Measurements from ENCODE around the gene BBOX1.
"Not testable (repeated sequence)": the region's sequence is repeated elsewhere in the genome, so short reads cannot be mapped to it uniquely, and the experiment has no call there.

BBOX1 gene

GRCh38 chr11:27148506-27148905 is 107.9 kb downstream of the BBOX1 start:
- no peak for TF ChIP-seq ZNF274 (IDR thresholded peaks at IDR 0.05; ENCODE audit: low read depth, low read length)

GRCh38 chr11:27150098-27150497 is 109.5 kb downstream of the BBOX1 start:
- H3K4me3 ChIP-seq (ENCODE audit: low read length) = no peak overlapping the region
- TF ChIP-seq ZNF274 (IDR thresholded peaks at IDR 0.05; ENCODE audit: low read depth, low read length) = no peak

More at GRCh38 chr11:27148506-27148905, 107.9 kb downstream of the BBOX1 start:
- H3K4me3 ChIP-seq (ENCODE audit: low read length) = no peak overlapping the region

- TF ChIP-seq ZNF274 (IDR thresholded peaks at IDR 0.05; ENCODE audit: low read depth, low read length) = no peak
- no peak overlapping the region for H3K4me3 ChIP-seq (ENCODE audit: low read length)
Measured at GRCh38 chr11:27153136-27153535, 112.5 kb downstream of the BBOX1 start.

- no peak for TF ChIP-seq ZNF274 (IDR thresholded peaks at IDR 0.05; ENCODE audit: low read depth, low read length)
- H3K4me3 ChIP-seq (ENCODE audit: low read length) = no peak overlapping the region
Measured at GRCh38 chr11:27158456-27159334, 118.1 kb downstream of the BBOX1 start.

GRCh38 chr11:27159335-27159679 is 118.7 kb downstream of the BBOX1 start:
- TF ChIP-seq ZNF274 (IDR thresholded peaks at IDR 0.05; ENCODE audit: low read depth, low read length) = no peak
- H3K4me3 ChIP-seq (ENCODE audit: low read length) = no peak overlapping the region

- no peak for TF ChIP-seq ZNF274 (IDR thresholded peaks at IDR 0.05; ENCODE audit: low read depth, low read length)
- no peak overlapping the region for H3K4me3 ChIP-seq (ENCODE audit: low read length)
Measured at GRCh38 chr11:27161071-27161470, 120.5 kb downstream of the BBOX1 start.

- TF ChIP-seq ZNF274 (IDR thresholded peaks at IDR 0.05; ENCODE audit: low read depth, low read length) = no peak
- no peak overlapping the region for H3K4me3 ChIP-seq (ENCODE audit: low read length)
Measured at GRCh38 chr11:27162237-27162636, 121.6 kb downstream of the BBOX1 start.

- no peak overlapping the region for H3K4me3 ChIP-seq (ENCODE audit: low read length)
- TF ChIP-seq ZNF274 (IDR thresholded peaks at IDR 0.05; ENCODE audit: low read depth, low read length) = no peak
Measured at GRCh38 chr11:27166130-27166529, 125.5 kb downstream of the BBOX1 start.

- H3K4me3 ChIP-seq (ENCODE audit: low read length) = no peak overlapping the region
- no peak for TF ChIP-seq ZNF274 (IDR thresholded peaks at IDR 0.05; ENCODE audit: low read depth, low read length)
Measured at GRCh38 chr11:27171376-27171958, 130.9 kb downstream of the BBOX1 start.

- H3K4me3 ChIP-seq (ENCODE audit: low read length) = no peak overlapping the region
- no peak for TF ChIP-seq ZNF274 (IDR thresholded peaks at IDR 0.05; ENCODE audit: low read depth, low read length)
Measured at GRCh38 chr11:27173545-27173944, 132.9 kb downstream of the BBOX1 start.

- no peak for TF ChIP-seq ZNF274 (IDR thresholded peaks at IDR 0.05; ENCODE audit: low read depth, low read length)
- H3K4me3 ChIP-seq (ENCODE audit: low read length) = no peak overlapping the region
Measured at GRCh38 chr11:27174021-27174420, 133.4 kb downstream of the BBOX1 start.

GRCh38 chr11:27174672-27175210 is 134.1 kb downstream of the BBOX1 start:
- TF ChIP-seq ZNF274 (IDR thresholded peaks at IDR 0.05; ENCODE audit: low read depth, low read length) = no peak
- H3K4me3 ChIP-seq (ENCODE audit: low read length) = no peak overlapping the region

GRCh38 chr11:27175562-27175961 is 134.9 kb downstream of the BBOX1 start:
- H3K4me3 ChIP-seq (ENCODE audit: low read length) = not testable (repeated sequence)

Data from GM08714 (cell line).